T-helper 1 cell treated with Interleukin-12 subunit alpha and Interleukin-12 subunit beta and Interleukin-4 antibody, amounts not matched to agents 30 ng/mL and 1 ng/mL, for 36 hours (primary cell): ENCODE measurements around the gene HAUS2. TPM values are rescaled to one million over a fixed set of nuclear protein-coding genes. Genes with fewer than 3 reads are reported as not detected.

Source experiments
- intact Hi-C: fragments of 100-400 bp; cut with micrococcal nuclease; formaldehyde crosslinking; loops from one replicate; pipeline ENCODE4 v1.15.1; 2024
- total RNA-seq: library from RNA; stranded (reverse); gene quantifications from 2 replicates; pipeline ENCODE4 v1.2.3, GENCODE V29; 2022

HAUS2 gene
- total RNA-seq, 1 donor from 2014 or later, result 31.7 TPM

DNA sequence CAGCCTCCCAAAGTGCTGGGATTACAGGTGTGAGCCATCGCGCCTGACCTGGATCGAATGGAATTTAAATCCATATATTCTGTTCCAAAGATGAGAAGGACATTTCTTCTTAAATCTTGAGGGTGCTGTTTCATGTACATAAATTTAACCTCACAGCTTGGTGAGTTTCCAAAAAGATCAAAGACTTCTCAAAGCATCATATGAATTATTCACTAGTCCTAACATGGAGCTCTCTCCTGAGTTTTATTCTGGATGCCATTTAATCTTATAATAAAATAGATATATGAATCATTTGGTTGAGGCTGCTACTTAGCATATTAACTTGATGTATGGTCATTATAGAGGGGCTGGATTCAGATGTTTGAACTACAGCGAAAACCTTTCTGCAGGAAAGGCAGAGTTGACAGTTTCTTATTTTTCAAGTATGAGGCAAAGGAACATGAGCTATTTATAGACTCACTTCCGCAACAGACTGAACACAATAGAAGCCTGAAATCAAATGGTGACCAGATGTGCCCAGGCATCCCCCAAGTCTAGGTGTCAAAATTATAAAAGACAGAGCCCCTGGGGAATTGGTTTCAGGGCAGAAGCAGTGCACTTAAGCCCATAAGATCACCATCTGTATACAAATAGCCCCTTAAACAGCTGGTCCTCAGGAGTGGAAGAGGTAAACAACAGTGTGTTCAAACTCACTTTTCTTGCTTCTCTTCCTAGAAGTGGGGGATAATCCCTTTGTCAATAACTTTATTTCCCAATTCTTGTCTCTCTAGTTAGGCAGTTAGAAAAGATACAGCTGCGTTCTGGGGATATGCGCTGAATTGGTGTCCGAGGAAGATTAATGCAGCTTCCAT lies 56.5 kb downstream of the HAUS2 start:
- intact Hi-C loops, result no loop called here

- intact Hi-C loops, result no loop called here
These were observed 57.2 kb downstream of the HAUS2 start for GRCh38 chr15:42605796-42606195.

- intact Hi-C loops, result loop anchor here (1.0 to 2.0 kb wide), 4 partner anchors 27 to 60 kb away; partner anchors contain the start of genes HAUS2, LRRC57 and STARD9
These were observed 59.5 kb downstream of the HAUS2 start for GRCh38 chr15:42608110-42608531.

DNA sequence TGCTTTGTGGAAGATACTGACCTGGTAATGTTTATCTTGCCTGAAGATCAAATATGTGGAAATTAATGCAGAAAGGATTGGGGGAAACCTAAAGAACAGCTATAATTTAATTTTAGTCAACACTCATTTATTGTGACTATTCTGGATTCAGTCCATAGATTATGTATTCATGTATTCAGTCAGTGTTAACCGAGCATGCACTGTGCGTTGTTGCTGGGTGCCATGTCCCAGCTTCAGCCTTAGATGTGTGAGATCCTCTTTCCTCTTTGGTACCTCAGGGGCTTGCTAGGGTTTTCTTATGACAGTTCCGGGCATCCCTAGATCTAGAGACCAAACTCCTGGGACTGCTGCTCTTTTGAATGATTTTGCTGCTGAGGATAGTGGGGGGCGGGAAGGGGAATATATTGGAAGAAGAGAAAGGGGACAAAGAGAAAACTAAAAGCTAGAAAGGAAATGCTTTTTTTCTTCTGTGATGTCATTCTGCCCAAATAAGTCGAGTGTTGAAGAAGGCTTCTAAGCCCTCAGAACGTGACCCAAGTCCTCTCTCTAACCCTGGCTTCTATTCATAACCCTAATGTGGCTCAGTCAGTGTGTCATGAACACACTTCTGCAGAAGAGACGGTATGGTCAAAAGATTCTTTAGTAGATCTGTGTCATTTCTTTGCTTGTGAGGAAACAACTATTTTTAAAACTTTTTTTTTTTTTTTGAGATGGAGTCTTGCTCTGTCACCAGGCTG lies 60.3 kb downstream of the HAUS2 start:
- intact Hi-C loops, result loop anchor here (1.0 to 2.0 kb wide), 4 partner anchors 28 to 61 kb away; partner anchors contain the start of genes HAUS2, LRRC57 and STARD9

DNA sequence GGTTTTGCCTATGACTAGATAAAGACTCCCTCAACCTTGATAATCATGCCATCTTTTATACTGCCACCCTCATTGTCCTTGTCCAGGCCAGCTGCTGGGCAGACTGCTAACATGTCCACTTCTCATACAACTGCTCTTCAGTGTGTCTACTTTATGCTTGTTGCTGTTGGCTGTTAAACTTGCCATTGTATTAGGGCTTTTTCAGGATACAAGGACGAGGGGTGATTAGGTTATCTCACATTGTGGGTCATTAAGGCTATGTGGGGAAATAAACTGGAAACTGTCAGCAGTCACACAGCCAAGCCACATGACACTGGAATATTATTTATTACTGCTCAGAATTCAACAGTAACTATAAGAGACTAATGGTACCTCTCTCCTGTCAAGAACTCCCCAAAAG lies 62.9 kb downstream of the HAUS2 start:
- intact Hi-C loops, result no loop called here

GRCh38 chr15:42612367-42612912 lies 63.8 kb downstream of the HAUS2 start:
- intact Hi-C loops, result no loop called here

GRCh38 chr15:42616107-42616506 lies 67.5 kb downstream of the HAUS2 start:
- intact Hi-C loops, result no loop called here

Other genes with a start within 250 kb of the HAUS2 start
- 4.5 and 4.8 TPM in 2 replicates for gene CAPN3, start 189.3 kb upstream of the HAUS2 start, total RNA-seq
- 52.3 and 53.0 TPM in 2 replicates for gene ZNF106, start 57.7 kb upstream of the HAUS2 start, total RNA-seq
- 70.8 and 72.3 TPM in 2 replicates for gene SNAP23, start 53.2 kb upstream of the HAUS2 start, total RNA-seq
- gene LRRC57, start within 50 bp of the HAUS2 start, total RNA-seq, result 21.1 and 26.6 TPM in 2 replicates
- 9.9 and 11.3 TPM in 2 replicates for gene STARD9, start 26.8 kb downstream of the HAUS2 start, total RNA-seq
- 20.4 and 22.4 TPM in 2 replicates for gene CDAN1, start 188.3 kb downstream of the HAUS2 start, total RNA-seq